Measurements from ENCODE around the gene CC2D2B. TPM values are rescaled to one million over a fixed set of nuclear protein-coding genes. Genes with fewer than 3 reads are reported as not detected.

The CC2D2B gene
- total RNA-seq, 3 donors from 2014 or later (not counting 1 experiment from before 2014, with no cell fraction given): 0.14 to 0.68 TPM; not detected in 1

Other genes with a start within 250 kb of the CC2D2B start
- 10 to 100 TPM; 15.3 to 20.6 (median 15.8) TPM for gene TCTN3, start 214.0 kb upstream of the CC2D2B start, total RNA-seq
- 1 to 10 TPM; 1.3 to 6.2 (median 3.1) TPM for gene ENTPD1, start 151.8 kb upstream of the CC2D2B start, total RNA-seq
- 1 to 10 TPM; 5.9 to 7.1 (median 6.0) TPM for gene CCNJ, start 135.6 kb downstream of the CC2D2B start, total RNA-seq
- 10 to 100 TPM; 17.6 to 34.7 (median 21.8) TPM for gene ZNF518A, start 222.3 kb downstream of the CC2D2B start, total RNA-seq

All from natural killer cell (primary cell).